ENCODE data around the gene KMT2C.

- TF ChIP-seq CTCF (conservative IDR thresholded peaks at IDR 0.05; ENCODE audit: low read length) (no peak), EZH2phosphoT487 (IDR thresholded peaks at IDR 0.05; ENCODE audit: borderline replicate concordance, low read depth, low read length) (no peak)
Observed at GRCh38 chr7:152481082-152481481, 45.3 kb upstream of the KMT2C start.

Data from OCI-LY7 (cell line).